Measurements from ENCODE around the gene SIGLEC9.

Gene SIGLEC9

DNA sequence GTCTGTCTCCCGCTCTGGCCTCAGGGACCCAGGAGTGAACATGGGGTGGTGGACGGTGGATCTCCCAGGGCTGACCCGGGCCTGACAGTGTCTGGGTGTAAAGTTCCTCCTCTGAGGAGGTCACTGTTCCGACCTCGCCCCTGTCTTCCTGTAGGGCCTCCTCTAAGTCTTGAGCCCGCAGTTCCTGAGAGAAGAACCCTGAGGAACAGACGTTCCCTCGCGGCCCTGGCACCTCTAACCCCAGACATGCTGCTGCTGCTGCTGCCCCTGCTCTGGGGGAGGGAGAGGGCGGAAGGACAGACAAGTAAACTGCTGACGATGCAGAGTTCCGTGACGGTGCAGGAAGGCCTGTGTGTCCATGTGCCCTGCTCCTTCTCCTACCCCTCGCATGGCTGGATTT lies at the start of gene SIGLEC9:
Gene SIGLEC9 (plus strand): TSS at position 178 of the 400 bp plus-strand sequence. CDS start 69 bp downstream, at position 247.
- DNase-seq (ENCODE audit: low read depth in 2 of 2): no peak

DNA sequence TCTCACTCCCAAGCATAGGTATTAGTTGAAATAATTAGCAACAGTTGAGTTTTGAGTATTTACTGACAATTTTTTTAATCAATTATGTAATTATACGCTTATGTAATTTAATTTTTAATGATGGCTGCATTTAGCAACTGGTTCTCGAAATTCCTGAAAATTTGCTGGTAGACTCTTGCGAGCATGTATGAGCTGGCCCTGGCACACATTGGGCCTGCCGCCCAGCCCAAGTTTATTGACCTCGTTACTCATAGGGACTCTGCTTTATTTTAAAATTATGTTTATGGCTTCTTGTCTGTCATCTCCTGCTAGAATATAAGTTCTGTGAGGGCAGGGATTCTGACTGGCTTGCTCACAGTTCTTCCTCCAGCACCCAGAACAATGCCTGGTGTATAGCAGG lies 48.7 kb upstream of the SIGLEC9 start:
- DNase-seq (ENCODE audit: low read depth in 2 of 2): no peak

DNA sequence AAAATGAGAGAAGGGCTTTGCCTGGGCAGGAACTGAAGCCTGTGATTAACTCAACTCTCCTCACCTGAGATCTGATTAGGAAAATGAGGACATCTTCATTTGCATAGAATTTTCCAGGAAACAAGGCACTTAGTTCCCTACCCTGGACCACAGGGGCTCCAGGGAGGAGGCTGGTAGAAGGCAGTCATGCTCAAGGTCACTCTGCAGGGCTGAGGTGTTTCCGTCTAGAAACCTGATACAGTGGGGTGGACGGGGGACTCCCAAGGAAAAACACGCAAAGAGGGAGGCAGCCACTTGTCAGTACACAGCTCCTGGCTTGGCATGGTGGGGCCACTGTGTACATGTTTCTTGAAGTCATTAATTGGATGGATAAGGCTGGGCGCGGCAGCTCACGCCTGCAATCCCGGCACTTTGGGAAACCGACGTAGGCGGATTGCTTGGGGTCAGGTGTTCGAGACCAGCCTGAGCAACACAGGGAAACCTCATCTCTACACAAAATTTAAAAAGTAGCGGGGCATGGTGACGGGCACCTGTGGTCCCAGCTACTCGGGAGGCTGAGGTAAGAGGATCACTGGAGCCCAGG lies 48.0 kb upstream of the SIGLEC9 start:
- no peak for DNase-seq (ENCODE audit: low read depth in 2 of 2)

DNA sequence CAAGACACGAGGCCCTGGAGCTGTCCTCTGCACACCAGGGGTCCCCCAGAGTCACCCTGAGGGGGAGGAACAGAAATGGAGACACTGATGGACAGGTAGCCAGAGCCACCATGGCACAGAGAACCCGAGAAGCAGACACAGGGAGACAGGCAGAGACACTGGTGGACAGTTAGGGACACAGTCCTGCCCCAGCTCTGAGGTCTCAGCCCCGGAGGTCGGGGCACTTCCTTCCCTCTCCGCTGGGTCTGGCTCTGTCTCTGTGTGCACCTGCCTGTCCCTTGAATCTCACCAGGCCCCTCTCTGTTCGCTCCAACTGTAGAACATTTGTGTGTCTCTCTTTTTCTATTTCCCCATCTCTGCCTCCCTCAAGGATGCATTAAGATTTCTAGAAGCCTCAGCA lies 46.6 kb upstream of the SIGLEC9 start:
- no peak for DNase-seq (ENCODE audit: low read depth in 2 of 2)

DNA sequence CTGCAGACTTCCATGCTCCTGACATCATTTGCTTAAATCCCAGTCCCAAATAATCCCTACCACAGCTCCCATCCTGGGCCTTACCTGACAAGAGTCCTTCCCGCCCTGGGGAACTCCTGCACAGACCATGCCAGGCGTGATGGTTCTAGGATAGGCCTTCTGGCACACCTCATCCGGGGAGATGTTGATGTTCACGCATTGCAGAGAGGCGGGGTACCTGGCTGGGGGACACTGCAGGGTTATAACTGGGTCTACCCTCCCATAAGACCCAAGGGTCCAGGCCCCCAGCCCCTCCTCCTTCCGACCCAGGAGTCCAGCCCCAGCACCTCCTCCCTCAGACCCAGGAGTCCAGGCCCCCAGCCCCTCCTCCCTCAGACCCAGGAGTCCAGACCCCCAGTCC lies 46.0 kb upstream of the SIGLEC9 start:
- DNase-seq (ENCODE audit: low read depth in 2 of 2): no peak

DNA sequence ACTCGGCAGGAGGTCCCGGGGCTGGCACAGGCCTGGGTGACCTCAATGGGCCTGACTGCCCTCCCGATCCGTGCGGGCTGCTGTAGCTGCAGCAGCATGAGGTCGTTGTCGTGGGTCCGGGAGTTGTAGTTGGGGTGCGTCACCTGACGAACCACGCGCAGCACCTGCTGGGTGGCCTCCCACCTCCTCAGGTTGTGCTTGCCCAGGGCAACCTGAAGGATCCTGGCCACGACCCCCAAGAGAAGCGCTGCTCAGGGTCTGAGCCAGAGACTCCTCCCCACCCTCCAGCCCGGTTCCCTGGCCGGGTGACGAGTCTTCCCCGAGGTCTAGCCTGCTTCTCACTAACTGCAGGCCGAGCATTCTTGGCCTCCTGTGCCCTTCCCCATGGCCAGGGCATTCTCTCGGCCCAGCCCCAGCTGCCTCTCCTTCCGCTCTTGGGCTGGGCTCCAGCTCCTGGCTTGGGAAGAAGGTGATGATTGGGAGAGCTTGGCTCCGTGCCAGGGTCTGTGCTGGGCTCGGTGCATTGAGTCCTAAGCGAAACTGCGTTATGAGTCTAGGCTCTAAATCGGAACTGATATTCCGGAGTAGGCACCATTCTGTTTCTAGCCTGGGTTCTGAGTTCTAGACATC lies 45.1 kb upstream of the SIGLEC9 start:
- DNase-seq (ENCODE audit: low read depth in 2 of 2): no peak

DNA sequence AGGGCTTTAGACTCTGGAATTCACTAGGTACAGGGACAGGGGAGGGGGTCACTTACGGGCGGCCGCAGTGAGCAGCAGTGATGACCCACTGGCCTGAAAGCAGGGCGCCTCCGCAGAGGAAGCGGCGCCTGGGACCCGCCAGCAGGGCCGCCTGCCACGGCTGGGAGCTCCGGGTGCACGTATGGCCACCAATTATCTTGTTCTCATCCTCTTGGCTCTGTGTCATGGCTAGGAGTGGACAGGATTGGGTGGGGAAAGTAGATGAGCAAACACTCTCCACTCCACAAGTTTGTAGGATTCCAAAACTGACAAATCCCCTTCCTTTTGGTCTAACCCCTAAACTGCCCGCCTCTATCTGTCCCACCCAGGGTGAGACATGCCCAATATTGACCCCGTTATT lies 43.2 kb upstream of the SIGLEC9 start:
- DNase-seq (ENCODE audit: low read depth in 2 of 2): no peak

DNA sequence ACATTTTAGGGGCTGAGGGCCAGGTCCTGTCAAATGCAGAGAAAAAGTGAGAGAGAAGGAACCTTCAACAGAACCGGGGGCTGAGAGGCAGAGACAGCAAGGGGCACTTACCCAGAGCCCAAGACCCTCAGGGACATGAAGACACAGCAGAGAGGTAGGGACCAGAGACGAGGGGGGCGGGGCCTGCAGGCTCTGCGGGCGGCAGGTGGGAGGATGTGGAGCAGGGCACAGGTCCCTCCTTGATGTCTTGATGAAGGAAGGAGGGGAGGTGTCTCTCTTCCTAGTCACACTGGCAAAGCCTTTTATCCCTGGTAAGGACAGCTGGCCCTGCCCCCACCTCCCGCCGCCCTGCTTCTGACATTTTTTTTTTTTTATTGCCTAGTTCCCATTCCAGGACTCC lies 42.1 kb upstream of the SIGLEC9 start, which contains the start of gene KLK14:
Gene KLK14 (minus strand): TSS at position 277 of the 400 bp plus-strand sequence. CDS start 273 bp downstream, at position 4.
- no peak for DNase-seq (ENCODE audit: low read depth in 2 of 2)

DNA sequence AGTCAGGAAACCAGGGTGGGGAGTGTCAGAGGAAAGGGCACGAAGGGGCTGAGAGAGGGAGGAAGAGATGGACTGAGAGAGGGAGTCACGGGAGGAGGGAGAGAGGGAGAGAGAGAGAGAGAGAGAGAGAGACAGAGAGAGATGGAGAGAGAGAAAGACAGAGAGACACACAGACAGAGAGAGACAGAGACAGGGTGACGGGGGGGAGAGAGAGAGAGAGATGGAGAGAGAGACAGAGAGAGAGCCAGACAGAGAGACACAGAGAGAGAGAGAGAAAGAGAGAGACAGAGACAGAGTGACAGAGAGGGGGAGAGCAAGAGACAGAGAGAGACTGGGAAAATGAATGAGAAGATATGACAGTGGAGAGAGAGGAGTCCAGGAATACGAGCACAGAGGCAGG lies 41.5 kb upstream of the SIGLEC9 start:
- DNase-seq (ENCODE audit: low read depth in 2 of 2): no peak

DNA sequence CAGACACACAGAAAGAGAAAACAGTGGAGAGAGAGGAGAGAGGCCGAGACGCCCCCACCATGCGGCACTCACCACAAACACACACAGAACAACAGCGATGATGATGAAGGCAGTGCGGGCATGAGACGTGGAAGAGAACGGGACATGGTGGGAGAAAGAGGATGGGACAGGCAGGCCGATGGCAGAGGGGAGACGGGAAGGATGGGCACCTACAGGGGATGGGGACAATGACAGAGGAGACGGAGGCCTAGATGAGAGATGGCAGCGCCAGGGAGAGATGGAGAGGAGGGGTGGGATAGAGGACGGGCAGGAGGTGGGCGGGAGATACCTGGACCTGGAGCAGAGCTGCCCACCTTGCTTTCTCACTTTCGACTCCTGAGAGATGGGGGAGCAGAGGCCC lies 40.9 kb upstream of the SIGLEC9 start:
- DNase-seq (ENCODE audit: low read depth in 2 of 2): no peak

DNA sequence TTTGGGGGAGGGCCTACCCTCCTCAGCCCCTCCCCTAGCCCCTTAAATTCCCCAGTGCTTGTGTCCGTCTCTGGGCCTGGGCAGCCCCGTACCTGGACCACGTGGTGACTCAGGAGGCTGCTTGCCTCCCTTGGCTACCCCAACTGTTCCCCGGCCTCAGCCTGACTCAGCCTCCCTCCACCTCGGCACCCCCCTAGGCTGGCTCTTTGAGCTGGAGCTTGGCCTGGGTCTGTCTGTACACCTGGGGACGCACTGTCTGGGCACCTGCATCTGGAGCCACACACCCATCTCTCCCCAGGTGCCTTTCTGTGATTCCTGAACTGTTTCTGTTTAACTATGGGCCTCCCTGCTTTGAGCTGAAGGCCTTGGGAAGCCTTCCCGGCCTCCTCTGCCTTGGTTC lies 40.2 kb upstream of the SIGLEC9 start:
- no peak for DNase-seq (ENCODE audit: low read depth in 2 of 2)

DNA sequence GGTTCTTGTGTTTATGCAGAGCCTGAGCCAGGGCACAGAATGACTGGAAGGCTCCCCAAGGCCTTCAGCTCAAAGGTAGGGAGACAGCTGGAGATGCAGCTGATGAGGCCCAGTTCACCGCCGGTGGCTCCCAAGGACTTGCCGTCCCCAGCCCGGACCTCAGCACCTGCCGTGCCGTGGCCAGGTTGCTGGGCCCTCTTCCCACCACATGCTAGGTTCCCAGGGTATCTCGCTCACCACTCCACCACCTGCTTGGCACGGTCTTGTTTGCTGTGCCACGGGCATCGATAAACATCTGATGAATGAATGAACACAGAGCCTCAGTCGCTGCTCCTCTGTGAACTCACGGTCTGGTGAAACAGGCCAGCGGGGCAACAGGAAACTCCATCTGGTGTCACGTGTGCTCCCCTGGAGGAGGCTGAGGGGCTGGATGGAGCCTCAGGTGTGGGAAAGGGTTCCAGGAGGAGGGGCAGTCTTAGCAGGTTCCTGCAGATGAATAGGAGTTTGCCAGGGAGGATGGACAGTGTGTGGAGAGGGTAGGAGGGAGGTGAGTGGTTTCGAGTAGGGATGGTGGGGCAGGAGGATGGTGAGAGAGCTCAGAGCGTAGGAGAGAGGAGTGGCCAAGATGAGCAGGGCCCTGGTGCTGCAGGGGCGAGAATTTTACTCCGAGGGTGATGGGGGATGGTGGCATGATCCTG lies 38.4 kb upstream of the SIGLEC9 start:
- DNase-seq (ENCODE audit: low read depth in 2 of 2): no peak

DNA sequence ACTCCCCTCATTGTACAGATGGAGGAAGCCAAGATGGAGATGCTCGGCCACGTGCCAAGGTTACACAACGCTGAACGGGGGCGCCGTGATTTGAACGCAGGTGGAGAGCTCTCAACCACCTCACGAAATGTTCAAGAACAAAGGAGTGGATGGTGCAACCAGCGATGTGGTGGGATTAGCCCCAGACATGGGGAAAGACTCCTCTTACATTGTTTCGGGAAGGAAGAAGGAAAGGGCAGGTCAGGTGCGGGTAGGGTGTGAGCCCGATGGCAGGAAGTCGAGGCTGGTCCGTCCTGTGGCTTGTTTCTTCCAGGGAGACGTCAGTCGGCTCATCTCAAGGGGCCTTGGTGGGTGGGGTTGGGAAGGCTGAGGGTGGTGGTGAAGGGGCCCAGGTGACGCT lies 34.9 kb upstream of the SIGLEC9 start:
- no peak for DNase-seq (ENCODE audit: low read depth in 2 of 2)

DNA sequence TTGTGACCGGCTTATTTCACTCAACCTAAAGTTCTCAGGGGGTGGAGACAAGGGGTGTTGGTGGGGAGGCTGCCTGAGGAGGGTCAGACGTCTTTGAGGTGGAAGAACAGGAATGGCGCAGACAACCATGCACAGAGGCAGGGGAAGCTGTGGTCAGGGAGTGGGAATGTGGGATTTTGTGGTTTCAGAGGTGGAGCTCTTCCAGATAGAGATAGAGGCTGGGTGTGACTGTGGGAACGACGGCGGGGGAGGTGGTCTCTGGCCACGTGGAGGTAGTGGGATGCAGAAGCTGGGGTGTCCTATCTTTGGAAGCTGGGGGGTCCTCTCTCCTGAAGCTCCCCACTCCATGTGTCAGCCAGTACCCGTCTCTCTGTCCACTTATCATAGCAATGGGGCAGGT lies 34.2 kb upstream of the SIGLEC9 start:
- DNase-seq (ENCODE audit: low read depth in 2 of 2): no peak

DNA sequence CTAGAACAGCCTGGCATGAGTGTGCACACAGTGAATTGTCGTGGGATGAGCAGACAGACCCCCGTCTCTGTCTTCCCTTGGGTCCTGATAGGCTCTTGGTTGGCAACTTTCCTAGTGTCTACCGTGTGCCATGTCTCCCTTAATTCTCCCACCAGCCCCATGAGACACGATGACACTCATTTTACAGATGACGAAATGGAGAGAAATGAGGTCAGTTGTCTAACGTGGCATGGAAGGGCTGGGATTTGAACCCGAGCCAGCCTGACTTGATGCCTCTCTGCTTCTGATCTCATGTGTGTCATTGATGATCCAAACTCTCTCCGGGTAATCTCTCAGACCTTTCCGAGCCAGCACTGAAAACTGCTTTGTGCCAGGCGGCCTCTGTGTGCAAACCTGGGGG lies 33.6 kb upstream of the SIGLEC9 start:
- no peak for DNase-seq (ENCODE audit: low read depth in 2 of 2)

DNA sequence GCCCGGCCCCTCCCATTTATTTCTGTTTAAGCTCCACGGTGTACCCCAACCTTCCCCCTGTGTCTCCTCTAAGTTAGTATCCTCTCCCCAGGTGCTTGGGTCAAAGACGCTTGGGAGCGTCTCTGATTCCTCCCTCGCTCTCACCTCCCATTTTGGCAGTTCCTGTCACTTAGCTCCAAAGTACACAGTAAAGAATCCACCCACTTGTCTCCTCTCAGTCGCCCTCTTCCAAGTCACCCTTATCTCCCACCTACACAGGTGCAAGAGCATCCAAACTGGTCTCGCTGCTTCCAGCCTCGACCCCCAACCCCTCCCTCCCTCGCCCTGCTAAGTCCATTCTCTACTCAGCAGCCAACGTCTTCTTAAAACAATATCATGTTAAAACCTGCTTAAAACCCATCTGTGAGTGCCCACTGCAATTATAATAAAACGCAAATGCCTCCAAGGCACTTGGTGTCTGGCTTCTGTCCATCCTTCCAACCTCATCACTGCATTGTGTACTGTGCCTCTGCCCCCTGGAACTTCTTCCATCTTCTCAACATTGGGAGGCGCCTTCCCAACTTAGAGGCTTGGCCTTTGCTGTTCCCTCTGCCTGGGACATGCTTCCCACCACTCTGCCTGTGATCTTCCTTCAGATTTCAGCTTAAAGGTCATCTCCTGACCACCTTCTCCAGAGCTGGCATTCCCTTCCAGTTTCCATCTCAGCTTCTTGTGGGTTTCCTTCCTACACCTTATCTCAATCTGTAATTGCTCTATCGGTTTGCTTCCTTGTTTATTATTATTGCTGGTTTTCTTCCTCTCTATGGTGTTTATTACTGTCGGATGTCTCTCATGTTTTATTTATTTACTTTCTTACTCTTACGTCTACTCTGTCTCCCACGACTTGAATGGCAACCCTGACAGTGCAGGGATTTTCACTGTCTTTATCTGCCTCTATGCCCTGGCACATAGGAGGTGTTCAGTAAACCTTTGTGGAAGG lies 32.5 kb upstream of the SIGLEC9 start:
- no peak for DNase-seq (ENCODE audit: low read depth in 2 of 2)

DNA sequence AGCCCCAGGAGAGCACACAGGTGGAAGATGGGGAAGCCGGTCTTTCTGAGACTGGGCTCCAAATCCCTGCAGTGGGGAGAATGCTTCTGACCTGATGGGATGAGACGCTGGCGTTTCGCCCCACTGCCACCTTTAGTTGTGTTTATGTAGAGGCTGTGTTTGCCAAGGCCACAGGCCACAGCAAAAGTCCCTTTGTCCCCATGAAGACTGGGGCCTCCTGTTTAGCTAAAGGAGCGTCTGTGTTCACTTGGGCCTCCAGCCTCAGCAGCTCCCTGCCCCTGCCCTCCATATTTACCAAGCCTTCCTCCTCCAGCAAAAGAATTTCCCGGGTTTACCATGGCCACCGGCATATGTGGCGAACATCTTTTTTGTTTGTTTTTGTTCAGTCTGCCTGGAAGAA lies 31.6 kb upstream of the SIGLEC9 start:
- DNase-seq (ENCODE audit: low read depth in 2 of 2): no peak

DNA sequence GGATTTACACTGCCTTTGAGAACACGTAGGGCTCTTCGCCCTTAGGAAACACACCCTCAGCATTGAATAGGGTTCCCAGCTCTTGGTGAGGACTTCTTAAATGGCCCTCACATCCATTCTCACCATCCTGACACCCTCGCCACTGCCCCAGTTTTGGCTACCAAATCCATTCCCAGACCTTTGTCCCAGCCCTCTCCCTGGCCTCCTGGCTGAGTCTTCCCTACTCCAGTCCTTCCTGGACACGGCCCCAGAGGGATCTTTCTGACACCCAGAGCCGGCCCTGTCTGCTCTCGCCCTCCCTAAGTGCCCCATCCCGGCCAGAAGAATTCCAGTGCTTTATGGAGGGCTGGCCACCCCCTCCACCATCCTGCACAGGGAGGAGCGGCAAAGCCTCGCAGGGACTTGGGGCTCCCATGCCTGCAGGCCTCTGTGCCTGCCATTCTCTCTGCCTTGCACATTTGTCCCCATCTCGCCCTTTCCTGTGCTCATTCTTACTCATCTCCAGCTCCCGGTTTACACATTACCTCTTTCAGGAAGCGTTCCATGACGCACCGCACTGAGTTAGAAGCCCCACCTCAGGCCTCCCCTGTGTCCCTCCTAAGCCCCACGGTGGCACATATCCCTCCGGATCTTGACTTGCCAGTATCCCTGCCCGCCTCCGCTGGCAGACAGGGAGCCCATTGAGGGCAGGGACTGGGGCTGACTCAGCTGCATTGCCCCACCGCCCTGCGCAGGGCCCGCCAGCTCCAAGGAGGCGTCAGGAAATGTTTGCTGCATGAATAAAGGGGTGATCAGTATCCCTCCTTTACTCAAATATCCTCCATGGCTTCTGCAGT lies 31.0 kb upstream of the SIGLEC9 start:
- no peak for DNase-seq (ENCODE audit: low read depth in 2 of 2)

DNA sequence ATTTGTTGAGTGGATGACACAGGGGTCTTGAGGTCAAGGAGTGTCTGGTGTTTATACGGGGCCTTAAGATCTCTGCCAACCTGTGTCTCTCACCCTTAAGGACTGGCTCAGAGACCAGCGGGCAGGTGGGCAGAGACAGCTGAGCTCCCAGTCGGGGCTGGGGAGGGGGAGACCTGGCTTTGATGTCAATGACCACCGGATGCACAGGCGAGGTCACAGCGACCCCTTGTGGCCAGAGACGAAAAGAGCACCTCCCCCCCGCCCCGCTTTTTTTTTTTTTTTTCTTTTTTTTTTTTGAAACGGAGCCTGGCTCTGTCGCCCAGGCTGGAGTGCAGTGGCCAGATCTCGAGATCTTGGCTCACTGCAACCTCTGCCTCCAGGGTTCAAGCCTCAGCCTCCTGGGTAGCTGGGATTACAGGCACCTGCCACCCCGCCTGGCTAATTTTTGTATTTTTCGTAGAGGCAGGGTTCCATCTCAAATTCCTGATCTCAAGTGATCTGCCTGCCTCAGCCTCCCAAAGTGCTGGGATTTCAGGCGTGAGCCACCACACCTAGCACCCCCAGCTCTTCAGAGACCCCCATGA lies 29.9 kb upstream of the SIGLEC9 start:
- peak in 1 of 2 donors; percentile 24 for DNase-seq (ENCODE audit: low read depth in 2 of 2)

DNA sequence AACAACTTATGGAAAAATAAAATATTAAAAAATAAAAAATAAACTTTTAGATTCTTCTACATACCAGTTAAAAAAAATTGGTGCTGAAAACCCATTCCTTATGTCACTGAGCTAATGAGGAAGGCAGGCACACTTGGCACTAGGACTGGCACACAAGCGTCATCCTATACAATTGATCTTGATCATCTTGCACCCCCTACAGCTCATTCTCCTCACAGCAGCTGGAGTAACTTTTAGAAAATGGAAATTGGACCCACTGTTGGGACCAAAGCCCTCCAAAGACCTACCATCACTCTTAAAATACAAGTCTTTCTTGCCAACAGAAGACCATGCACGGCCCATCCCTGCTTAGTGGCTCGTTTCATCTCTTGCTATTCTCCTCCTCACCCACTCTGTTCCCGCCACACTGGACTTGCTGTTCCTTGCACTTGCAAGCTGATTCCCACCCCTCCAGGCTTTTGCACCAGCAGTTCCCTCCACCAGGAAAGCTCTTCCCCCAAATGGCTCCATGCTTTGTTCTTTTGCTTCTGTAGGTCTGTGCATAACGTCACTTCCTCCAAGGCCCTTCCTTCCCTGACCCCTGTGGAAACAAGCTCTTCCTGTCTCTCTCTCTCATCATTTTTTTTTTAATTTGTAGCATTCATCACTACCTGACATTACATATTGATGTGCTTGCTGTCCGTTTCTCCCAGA lies 28.1 kb upstream of the SIGLEC9 start:
- DNase-seq (ENCODE audit: low read depth in 2 of 2): no peak
